Type B pancreatic cell (in vitro differentiated cells): ENCODE data around the gene SIPA1. TPM values are rescaled to one million over a fixed set of nuclear protein-coding genes. Genes with fewer than 3 reads are reported as not detected.
A peak's percentile ranks its signal among the peaks of the same experiment; 100 is the strongest.

Experiments
- DNase-seq: peaks from one replicate; pipeline ENCODE4 v3.0.0; 2021; ENCODE audit warnings: mixed read lengths; ENCODE audit not compliant: unreplicated experiment; ENCODE audit errors: extremely low spot score
- H3K27ac Mint-ChIP-seq: 2 replicates; pipeline ENCODE4 v1.8.0; 2021; ENCODE audit warnings: mild to moderate bottlenecking, mixed read lengths
- H3K27me3 Mint-ChIP-seq: 2 replicates; pipeline ENCODE4 v1.8.0; 2021; ENCODE audit warnings: mixed read lengths
- H3K36me3 Mint-ChIP-seq: 2 replicates; pipeline ENCODE4 v1.8.0; 2021; ENCODE audit warnings: mixed read lengths
- H3K4me1 Mint-ChIP-seq: one replicate; pipeline ENCODE4 v1.8.0; 2021; ENCODE audit warnings: mixed read lengths; ENCODE audit not compliant: unreplicated experiment
- H3K4me3 Mint-ChIP-seq: 2 replicates; pipeline ENCODE4 v1.8.0; 2021; ENCODE audit warnings: mild to moderate bottlenecking, mixed read lengths
- H3K9me3 Mint-ChIP-seq: 2 replicates; pipeline ENCODE4 v1.8.0; 2021; ENCODE audit warnings: mixed read lengths
- CTCF ChIP-seq: fragments of 200-600 bp; sonication (generic); conservative IDR thresholded peaks from 2 replicates; pipeline ENCODE4 v1.5.0; 2021; ENCODE audit warnings: antibody characterized with exemption, mild to moderate bottlenecking
- total RNA-seq: library from RNA; stranded (reverse); gene quantifications from 2 replicates; pipeline ENCODE4 v1.2.1, GENCODE V29; 2021; ENCODE audit warnings: low replicate concordance

SIPA1 gene
- total RNA-seq, 1 donor from 2014 or later: 26.8 TPM

- H3K27me3 Mint-ChIP-seq: peaks cover 3% of the 10 kb centered on the region
- H3K27ac Mint-ChIP-seq: no peak overlapping the region
- no peaks in the 10 kb centered on the region for H3K36me3 Mint-ChIP-seq
- no peaks in the 10 kb centered on the region for H3K9me3 Mint-ChIP-seq
- H3K4me3 Mint-ChIP-seq: peak overlapping the region; percentile 57
- no peak for TF ChIP-seq CTCF
- H3K4me1 Mint-ChIP-seq: peaks cover 13% of the 10 kb centered on the region
- no peak for DNase-seq
Measured at GRCh38 chr11:65641297-65642013, 3.6 kb downstream of the SIPA1 start.

GRCh38 chr11:65642014-65642671 is 4.2 kb downstream of the SIPA1 start:
- Mint-ChIP-seq H3K36me3 (no peaks in the 10 kb centered on the region), H3K4me3 (peak overlapping the region; percentile 57), H3K27ac (no peak overlapping the region), H3K9me3 (no peaks in the 10 kb centered on the region), H3K27me3 (peaks cover 3% of the 10 kb centered on the region), H3K4me1 (peaks cover 13% of the 10 kb centered on the region)
- TF ChIP-seq CTCF: no peak
- DNase-seq: no peak

- peaks cover 9% of the 10 kb centered on the region for H3K4me1 Mint-ChIP-seq
- peak overlapping the region; percentile 69 for H3K4me3 Mint-ChIP-seq
- H3K36me3 Mint-ChIP-seq: no peaks in the 10 kb centered on the region
- no peak for DNase-seq
- H3K27me3 Mint-ChIP-seq: peaks cover 3% of the 10 kb centered on the region
- no peaks in the 10 kb centered on the region for H3K9me3 Mint-ChIP-seq
- TF ChIP-seq CTCF: no peak
- H3K27ac Mint-ChIP-seq: no peak overlapping the region
Measured at GRCh38 chr11:65643971-65644370, 6.1 kb downstream of the SIPA1 start.

- H3K9me3 Mint-ChIP-seq: no peaks in the 10 kb centered on the region
- no peaks in the 10 kb centered on the region for H3K36me3 Mint-ChIP-seq
- no peak overlapping the region for H3K4me3 Mint-ChIP-seq
- no peak for DNase-seq
- no peak for TF ChIP-seq CTCF
- H3K27me3 Mint-ChIP-seq: peaks cover 3% of the 10 kb centered on the region
- peaks cover 9% of the 10 kb centered on the region for H3K4me1 Mint-ChIP-seq
- H3K27ac Mint-ChIP-seq: no peak overlapping the region
Measured at GRCh38 chr11:65644837-65645236, 6.9 kb downstream of the SIPA1 start.

- peak overlapping the region; percentile 28 for H3K4me3 Mint-ChIP-seq
- peaks cover 3% of the 10 kb centered on the region for H3K27me3 Mint-ChIP-seq
- no peak for TF ChIP-seq CTCF
- no peaks in the 10 kb centered on the region for H3K36me3 Mint-ChIP-seq
- H3K9me3 Mint-ChIP-seq: no peaks in the 10 kb centered on the region
- DNase-seq: no peak
- peaks cover 9% of the 10 kb centered on the region for H3K4me1 Mint-ChIP-seq
- peak overlapping the region; percentile 58 for H3K27ac Mint-ChIP-seq
Measured at GRCh38 chr11:65645710-65646109, 7.8 kb downstream of the SIPA1 start.
